LNCaP clone FGC (cell line): ENCODE data around the gene CCNJ.
"Not testable (repeated sequence)": the region's sequence is repeated elsewhere in the genome, so short reads cannot be mapped to it uniquely, and the experiment has no call there.

Experiments
- DNase-seq: peaks from one replicate; pipeline ENCODE4 v3.0.0-alpha.2; 2011; ENCODE audit warnings: low read depth
- H3K4me3 ChIP-seq: 2 replicates; pipeline ENCODE4 v1.5.1; 2011; ENCODE audit warnings: mild to moderate bottlenecking, low read depth, low read length, control low read depth
- TF ChIP-seq, protein P1 (sequence below): IDR thresholded peaks from 2 replicates; pipeline ENCODE4 v1.5.1; 2012; ENCODE audit warnings: mild to moderate bottlenecking; ENCODE audit not compliant: control insufficient read depth, insufficient read depth; ENCODE audit errors: extremely low read depth

Gene CCNJ

DNA sequence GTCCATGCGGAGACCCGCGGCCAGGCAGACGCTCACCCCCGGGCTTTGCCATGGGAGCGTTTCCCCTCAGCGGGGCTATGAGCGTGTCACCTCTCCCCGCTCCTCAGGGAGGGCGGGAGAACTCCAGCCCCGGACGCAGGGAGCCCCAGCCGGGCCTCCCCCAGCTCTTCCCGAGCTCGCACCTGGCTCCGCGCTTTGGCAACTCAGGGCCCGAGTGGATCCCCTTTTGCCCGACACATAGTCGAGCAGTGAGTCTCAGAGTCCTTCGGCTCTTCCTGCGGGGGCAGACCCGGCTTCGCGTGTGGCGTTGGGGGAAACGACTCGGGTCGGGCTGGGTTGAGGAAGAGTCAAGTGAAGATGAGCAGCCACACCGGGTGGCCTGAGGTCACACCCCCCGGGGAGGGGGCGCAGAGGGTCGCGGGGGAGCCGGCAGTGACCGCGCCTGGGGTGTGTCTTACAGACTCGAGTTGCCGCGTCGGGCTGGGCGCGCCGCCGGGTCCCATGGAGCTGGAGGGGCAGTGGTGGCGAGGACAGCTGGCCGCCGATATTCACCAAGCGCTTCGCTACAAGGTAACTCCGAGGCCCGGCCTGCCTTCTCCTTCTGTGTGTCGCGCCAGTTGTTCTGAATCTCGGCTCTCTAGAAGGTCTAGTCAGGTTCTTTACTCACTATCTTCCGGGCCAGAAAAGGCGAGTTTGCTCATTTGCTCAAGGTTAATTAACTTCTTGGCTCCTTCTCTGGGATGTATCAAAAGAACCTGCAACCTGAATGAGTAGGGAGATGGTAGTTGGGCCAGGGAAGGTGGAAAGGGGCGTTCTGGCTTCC lies 721 bp downstream of the CCNJ start:
- TF ChIP-seq, protein P1, sequence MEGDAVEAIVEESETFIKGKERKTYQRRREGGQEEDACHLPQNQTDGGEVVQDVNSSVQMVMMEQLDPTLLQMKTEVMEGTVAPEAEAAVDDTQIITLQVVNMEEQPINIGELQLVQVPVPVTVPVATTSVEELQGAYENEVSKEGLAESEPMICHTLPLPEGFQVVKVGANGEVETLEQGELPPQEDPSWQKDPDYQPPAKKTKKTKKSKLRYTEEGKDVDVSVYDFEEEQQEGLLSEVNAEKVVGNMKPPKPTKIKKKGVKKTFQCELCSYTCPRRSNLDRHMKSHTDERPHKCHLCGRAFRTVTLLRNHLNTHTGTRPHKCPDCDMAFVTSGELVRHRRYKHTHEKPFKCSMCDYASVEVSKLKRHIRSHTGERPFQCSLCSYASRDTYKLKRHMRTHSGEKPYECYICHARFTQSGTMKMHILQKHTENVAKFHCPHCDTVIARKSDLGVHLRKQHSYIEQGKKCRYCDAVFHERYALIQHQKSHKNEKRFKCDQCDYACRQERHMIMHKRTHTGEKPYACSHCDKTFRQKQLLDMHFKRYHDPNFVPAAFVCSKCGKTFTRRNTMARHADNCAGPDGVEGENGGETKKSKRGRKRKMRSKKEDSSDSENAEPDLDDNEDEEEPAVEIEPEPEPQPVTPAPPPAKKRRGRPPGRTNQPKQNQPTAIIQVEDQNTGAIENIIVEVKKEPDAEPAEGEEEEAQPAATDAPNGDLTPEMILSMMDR: no peak
- DNase-seq: no peak

DNA sequence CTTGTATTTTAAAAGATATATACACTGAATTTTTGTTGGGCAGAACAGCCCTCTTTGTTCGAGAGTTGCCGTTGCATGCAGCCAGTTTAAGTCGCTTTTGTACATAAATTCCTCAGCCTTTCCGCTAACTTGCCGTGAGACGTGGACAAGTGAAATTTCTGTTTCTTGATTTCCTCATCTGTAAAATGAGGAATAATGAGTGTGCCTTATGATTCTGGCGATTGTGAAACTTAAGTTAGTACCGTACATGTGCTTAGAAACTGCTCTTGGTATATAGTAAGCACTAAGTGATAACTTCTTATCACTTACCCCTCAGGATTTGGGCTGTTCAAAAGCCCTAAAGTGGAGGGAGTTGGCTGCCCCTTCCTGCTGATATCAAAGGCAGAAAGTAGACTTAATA lies 1.4 kb downstream of the CCNJ start:
- no peak for DNase-seq
- TF ChIP-seq, protein P1: no peak
- H3K4me3 ChIP-seq: no peak overlapping the region

More for the DNA sequence above, 721 bp downstream of the CCNJ start:
- peak overlapping the region; percentile 44 for H3K4me3 ChIP-seq

DNA sequence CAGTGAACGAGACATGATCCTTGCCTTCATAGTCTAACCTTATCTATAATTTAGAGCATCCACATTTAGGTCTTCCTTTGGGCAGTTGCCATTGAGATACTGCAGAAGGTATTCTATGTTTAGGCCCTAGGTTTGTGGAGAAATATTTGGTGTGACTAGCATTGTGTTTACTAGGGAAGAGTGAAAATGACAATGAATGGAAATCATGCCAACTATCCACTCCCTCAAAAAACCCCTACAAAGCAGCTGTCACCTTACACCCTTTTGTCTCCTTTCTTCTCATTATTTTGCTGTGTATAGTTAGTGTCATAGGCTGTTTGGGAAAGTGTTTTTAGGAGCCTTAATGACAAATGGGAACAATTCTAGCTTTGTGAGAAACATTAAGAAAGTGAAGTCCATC lies 3.2 kb downstream of the CCNJ start:
- no peak overlapping the region for H3K4me3 ChIP-seq
- TF ChIP-seq, protein P1: no peak
- no peak for DNase-seq

DNA sequence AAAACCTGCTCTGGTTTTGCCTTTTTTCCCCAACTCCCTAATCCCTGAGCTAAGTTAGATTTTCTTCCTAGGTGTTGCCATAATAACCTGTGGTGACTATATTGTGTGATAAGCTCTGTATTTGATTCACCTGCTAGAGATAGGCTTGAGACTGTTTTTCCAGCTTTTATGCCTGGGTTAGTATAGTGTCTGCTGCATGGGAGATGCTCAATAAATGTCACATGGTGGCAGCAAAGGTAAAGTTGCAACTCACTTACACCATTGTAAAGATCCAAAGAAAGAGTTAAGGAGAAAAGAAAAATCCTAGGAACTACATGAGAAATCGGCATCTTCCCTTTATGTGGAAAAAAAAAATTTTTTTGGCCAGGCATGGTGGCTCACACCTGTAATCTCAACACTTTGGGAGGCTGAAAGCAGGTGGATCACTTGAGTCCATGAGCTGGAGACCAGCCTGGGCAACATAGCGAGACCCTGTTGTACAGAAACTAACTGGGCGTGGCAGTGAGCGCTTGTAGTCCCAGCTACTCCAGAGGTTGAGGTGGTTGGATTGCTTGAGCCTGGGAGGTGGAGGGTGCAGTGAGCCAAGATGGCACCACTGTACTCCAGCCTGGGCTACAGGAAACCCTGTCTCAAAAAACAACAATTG lies 3.7 kb downstream of the CCNJ start:
- TF ChIP-seq, protein P1: peak; percentile 41
- DNase-seq: no peak
- no peak overlapping the region for H3K4me3 ChIP-seq

DNA sequence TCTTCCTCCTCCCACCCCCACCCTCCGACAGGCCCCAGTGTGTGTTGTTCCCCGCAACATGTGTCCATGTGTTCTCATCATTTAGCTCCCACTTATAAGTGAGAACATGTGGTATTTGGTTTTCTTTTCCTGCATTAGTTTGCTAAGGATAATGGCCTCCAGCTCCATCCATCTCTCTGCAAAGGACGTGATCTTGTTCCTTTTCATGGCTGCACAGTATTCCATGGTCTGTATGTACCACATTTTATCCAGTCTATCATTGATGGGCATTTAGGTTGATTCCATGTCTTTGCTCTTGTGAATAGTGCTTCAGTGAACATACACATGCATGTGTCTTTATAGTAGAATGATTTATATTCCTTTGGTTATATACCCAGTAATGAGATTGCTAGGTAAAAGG lies 4.5 kb downstream of the CCNJ start:
- DNase-seq, H3K4me3 ChIP-seq: not testable (repeated sequence)

DNA sequence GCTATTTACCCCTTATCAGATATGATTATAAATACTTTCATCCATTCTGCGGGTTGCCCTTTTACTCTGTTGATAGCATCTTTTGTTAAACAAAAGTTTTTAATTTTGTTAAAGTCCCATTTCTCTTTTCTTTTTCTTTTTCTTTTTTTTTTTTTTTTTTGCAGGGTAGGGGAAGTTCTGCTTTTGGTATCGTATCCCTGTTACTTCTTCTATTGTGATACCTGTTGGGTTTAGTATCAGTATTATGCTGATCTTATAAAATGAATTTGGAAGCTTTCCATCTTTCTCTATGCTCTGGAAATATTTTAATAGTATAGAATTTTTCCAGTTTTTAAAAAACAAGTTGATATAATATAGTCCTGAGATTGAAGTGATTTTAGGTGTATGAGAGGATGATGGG lies 6.0 kb downstream of the CCNJ start:
- no peak for DNase-seq
- H3K4me3 ChIP-seq: no peak overlapping the region
- TF ChIP-seq, protein P1: no peak

DNA sequence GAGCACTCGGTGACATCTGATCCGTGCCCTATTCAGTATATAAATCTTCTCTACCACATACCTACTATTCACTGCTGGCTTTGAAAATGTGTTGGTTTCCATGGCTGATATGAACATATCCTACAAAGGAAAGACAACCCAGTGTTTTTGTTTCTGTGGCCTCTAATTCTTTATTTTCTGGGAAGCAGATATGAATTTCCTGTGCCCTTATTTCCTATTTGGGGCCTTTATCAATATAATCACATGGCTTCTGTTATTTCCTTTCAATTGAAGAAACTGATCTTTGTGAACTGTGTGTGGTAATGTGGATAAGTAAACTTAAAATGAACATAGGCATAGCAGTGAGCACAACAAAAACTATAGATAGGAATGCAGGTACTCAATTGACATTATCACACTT lies 10.6 kb downstream of the CCNJ start:
- no peak overlapping the region for H3K4me3 ChIP-seq
- TF ChIP-seq, protein P1: no peak
- no peak for DNase-seq
